ENCODE results near the gene FOXI3. TPM values are rescaled to one million over a fixed set of nuclear protein-coding genes. Genes with fewer than 3 reads are reported as not detected.

FOXI3 gene
- total RNA-seq: not detected
- polyA plus RNA-seq: not detected
- total RNA-seq: 0 to 0.09 (median 0) reads per million in 6 experiments

DNA sequence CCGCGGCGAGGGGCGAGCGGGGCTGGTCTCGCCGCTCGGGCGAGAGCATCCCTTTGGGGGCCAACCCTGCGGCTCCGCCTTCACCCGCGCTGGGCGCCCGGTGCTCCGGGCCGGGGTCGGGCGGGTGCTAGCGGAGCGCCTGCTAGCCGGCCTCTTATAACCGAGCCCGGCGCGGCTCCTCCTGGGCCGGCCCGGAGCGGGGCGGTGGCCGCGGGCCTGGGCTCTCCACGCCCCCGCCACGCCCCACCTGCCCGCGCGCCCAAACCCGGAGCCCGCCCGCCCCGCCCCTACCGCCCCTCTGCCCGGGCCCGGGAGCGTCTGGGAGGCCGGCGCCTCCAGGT, at the start of gene FOXI3:
FOXI3 (minus strand) TSS at position 129 of the 341 bp plus-strand sequence. CDS start 158 bp downstream, outside the sequence.
- peaks cover 0 to 10% (median 3%) of the 10 kb centered on the region in 3 donors for H3K36me3 Mint-ChIP-seq
- peak within 1 kb of the TSS in 1 of 10 donors; percentile 44 for H3K27ac Mint-ChIP-seq
- H3K27me3 Mint-ChIP-seq: peaks cover 35 to 73% (median 61%) of the 10 kb centered on the region in 5 donors
- peak within 1 kb of the TSS; percentile 68 to 87 (median 84) for H3K4me3 Mint-ChIP-seq
- ATAC-seq: peak; percentile 18 to 33
- POLR2A ChIA-PET: no interaction called here
- peak in 1 of 10 donors; percentile 6 for DNase-seq
- H3K9me3 Mint-ChIP-seq: peaks cover 0 to 7% (median 0%) of the 10 kb centered on the region in 9 donors
- H3K4me1 Mint-ChIP-seq: peaks cover 7 to 14% (median 11%) of the 10 kb centered on the region in 4 donors

GRCh38 chr2:88500691-88501090, 48.2 kb upstream of the FOXI3 start:
- H3K27me3 Mint-ChIP-seq: peaks cover 9 to 23% (median 12%) of the 10 kb centered on the region in 5 donors
- POLR2A ChIA-PET: no interaction called here
- H3K9me3 Mint-ChIP-seq: peaks cover 0 to 20% (median 8%) of the 10 kb centered on the region in 9 donors
- no peaks in the 10 kb centered on the region for H3K4me1 Mint-ChIP-seq
- H3K36me3 Mint-ChIP-seq: peaks cover 0 to 17% (median 0%) of the 10 kb centered on the region in 3 donors
- no peak overlapping the region for H3K4me3 Mint-ChIP-seq
- no peak for ATAC-seq
- H3K27ac Mint-ChIP-seq: no peak overlapping the region
- no peak for DNase-seq

- H3K4me1 Mint-ChIP-seq: no peaks in the 10 kb centered on the region
- no peak overlapping the region for H3K27ac Mint-ChIP-seq
- no peak overlapping the region for H3K4me3 Mint-ChIP-seq
- DNase-seq (no peak), ATAC-seq (no peak)
- H3K27me3 Mint-ChIP-seq: peaks cover 9 to 23% (median 12%) of the 10 kb centered on the region in 5 donors
- peaks cover 0 to 17% (median 0%) of the 10 kb centered on the region in 3 donors for H3K36me3 Mint-ChIP-seq
- POLR2A ChIA-PET: no interaction called here
- H3K9me3 Mint-ChIP-seq: peaks cover 0 to 20% (median 8%) of the 10 kb centered on the region in 9 donors
These were observed 46.7 kb upstream of the FOXI3 start for GRCh38 chr2:88499204-88499603.

GRCh38 chr2:88493481-88493880, 41.0 kb upstream of the FOXI3 start:
- Mint-ChIP-seq H3K4me1 (no peaks in the 10 kb centered on the region), H3K27me3 (peaks cover 8 to 24% (median 16%) of the 10 kb centered on the region in 5 donors)

GRCh38 chr2:88492002-88492401, 39.5 kb upstream of the FOXI3 start:
- Mint-ChIP-seq H3K4me3 (no peak overlapping the region), H3K9me3 (no peaks in the 10 kb centered on the region)
- ATAC-seq: no peak

More at GRCh38 chr2:88493481-88493880, 41.0 kb upstream of the FOXI3 start:
- POLR2A ChIA-PET: no interaction called here
- Mint-ChIP-seq H3K4me3 (no peak overlapping the region), H3K36me3 (no peaks in the 10 kb centered on the region), H3K9me3 (peaks cover 0 to 4% (median 0%) of the 10 kb centered on the region in 9 donors), H3K27ac (no peak overlapping the region)
- DNase-seq (no peak), ATAC-seq (no peak)

DNA sequence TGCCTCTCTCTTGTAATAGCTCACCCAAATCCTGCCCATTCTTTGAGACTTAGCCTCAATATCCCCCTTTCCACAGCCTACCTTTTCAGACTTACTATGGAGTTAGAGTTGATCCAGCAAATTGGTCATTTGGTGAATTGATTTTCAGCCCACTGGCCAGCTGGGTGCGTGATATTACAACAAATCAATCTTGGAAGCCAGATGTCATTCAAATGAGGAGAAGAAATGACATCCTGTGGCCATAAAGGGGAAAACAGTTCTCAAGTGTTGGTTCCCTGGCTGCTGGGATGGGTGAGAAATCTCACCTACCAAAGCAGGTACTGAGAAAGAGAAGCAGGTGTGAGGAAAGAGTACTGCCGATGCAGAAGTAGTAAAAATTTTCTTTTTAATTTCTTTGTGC, 36.7 kb upstream of the FOXI3 start:
- DNase-seq (no peak), ATAC-seq (no peak)
- no peaks in the 10 kb centered on the region for H3K36me3 Mint-ChIP-seq
- no peaks in the 10 kb centered on the region for H3K4me1 Mint-ChIP-seq
- POLR2A ChIA-PET: no interaction called here
- no peak overlapping the region for H3K27ac Mint-ChIP-seq
- no peak overlapping the region for H3K4me3 Mint-ChIP-seq
- H3K27me3 Mint-ChIP-seq: peaks cover 7 to 24% (median 10%) of the 10 kb centered on the region in 5 donors
- H3K9me3 Mint-ChIP-seq: no peaks in the 10 kb centered on the region

More at GRCh38 chr2:88492002-88492401, 39.5 kb upstream of the FOXI3 start:
- POLR2A ChIA-PET: no interaction called here
- no peak for DNase-seq
- Mint-ChIP-seq H3K27me3 (peaks cover 8 to 24% (median 13%) of the 10 kb centered on the region in 5 donors), H3K36me3 (no peaks in the 10 kb centered on the region), H3K4me1 (no peaks in the 10 kb centered on the region), H3K27ac (no peak overlapping the region)

DNA sequence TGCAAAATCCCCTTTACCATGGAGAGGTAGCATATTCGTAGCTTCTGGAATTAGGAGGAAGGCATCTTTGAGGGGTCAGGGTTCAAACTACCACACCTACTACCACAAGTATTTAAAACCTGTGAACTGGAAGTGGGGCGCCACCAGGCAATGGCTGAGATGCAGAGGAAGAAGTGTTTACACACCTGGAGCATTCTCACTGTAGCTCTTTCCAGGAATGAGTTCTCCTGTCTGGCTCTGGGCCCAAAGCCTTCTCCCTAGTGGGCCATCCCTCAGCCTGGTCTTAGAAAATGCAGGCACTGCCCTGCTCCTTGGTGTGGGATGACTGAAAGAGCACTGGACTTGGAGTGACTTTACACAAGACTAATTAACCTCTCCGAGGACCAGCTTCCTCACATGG, 30.7 kb upstream of the FOXI3 start:
- Mint-ChIP-seq H3K9me3 (no peaks in the 10 kb centered on the region), H3K4me1 (no peaks in the 10 kb centered on the region), H3K27ac (no peak overlapping the region), H3K27me3 (peaks cover 4 to 20% (median 7%) of the 10 kb centered on the region in 5 donors), H3K4me3 (no peak overlapping the region), H3K36me3 (no peaks in the 10 kb centered on the region)
- no peak for ATAC-seq
- POLR2A ChIA-PET: no interaction called here
- no peak for DNase-seq

- H3K27ac Mint-ChIP-seq: no peak overlapping the region
- H3K27me3 Mint-ChIP-seq: peaks cover 4 to 26% (median 12%) of the 10 kb centered on the region in 5 donors
- no peak overlapping the region for H3K4me3 Mint-ChIP-seq
- no peaks in the 10 kb centered on the region for H3K9me3 Mint-ChIP-seq
- no peaks in the 10 kb centered on the region for H3K36me3 Mint-ChIP-seq
- no peak for ATAC-seq
- H3K4me1 Mint-ChIP-seq: no peaks in the 10 kb centered on the region
- DNase-seq: no peak
- POLR2A ChIA-PET: no interaction called here
These were observed 29.3 kb upstream of the FOXI3 start for GRCh38 chr2:88481691-88482336.

GRCh38 chr2:88472811-88473210, 20.3 kb upstream of the FOXI3 start:
- peaks cover 0 to 17% (median 2%) of the 10 kb centered on the region in 9 donors for H3K9me3 Mint-ChIP-seq
- H3K4me1 Mint-ChIP-seq: no peaks in the 10 kb centered on the region
- H3K4me3 Mint-ChIP-seq: no peak overlapping the region
- no peaks in the 10 kb centered on the region for H3K36me3 Mint-ChIP-seq
- ATAC-seq: no peak
- H3K27me3 Mint-ChIP-seq: peaks cover 7 to 22% (median 15%) of the 10 kb centered on the region in 5 donors
- no peak overlapping the region for H3K27ac Mint-ChIP-seq
- DNase-seq: no peak
- POLR2A ChIA-PET: no interaction called here

DNA sequence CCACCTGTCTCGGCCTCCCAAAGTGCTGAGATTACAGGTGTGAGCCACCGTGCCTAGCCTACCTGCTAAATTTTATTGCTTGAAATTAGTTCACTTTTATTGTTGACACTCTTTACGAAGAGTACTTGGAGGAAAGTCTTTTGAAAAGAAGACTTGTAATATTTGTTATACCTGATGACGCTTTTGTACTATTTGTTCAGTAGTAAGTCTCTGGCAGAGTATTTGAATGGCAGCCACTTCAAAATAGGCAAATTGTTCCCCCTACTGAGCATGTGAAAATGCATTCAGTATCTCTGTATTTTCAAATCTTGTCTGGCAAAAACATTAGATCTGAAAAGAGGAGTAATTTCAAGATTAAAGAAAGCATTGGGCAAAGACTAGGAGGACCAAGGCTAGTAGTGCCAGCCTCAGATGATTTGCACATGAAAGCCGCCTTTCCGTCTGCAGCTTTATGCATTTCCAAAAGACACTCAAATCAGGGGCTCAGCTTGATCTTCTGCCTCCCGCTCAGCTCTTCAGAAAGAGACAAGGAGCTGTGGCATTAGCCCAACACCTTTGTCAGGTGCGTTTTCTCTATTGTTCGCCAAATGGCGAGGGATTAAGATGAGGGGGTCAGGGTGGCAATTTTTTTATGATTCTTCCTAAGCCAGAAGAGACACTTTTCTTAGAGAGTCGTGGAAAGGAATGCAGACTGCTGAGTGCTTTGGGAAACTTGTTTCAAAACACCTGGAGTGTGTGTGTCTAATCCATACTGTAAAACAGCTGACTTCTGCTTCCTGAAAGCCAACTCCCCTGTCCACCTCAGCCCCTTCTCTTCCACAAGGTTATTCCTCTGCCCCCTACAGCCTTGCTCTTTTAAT, 18.8 kb upstream of the FOXI3 start:
- Mint-ChIP-seq H3K4me1 (no peaks in the 10 kb centered on the region), H3K27me3 (peaks cover 9 to 20% (median 15%) of the 10 kb centered on the region in 5 donors), H3K27ac (no peak overlapping the region), H3K4me3 (no peak overlapping the region), H3K36me3 (no peaks in the 10 kb centered on the region), H3K9me3 (peaks cover 0 to 17% (median 2%) of the 10 kb centered on the region in 9 donors)
- DNase-seq: no peak
- POLR2A ChIA-PET: no interaction called here
- ATAC-seq: no peak

GRCh38 chr2:88469202-88470114, 17.0 kb upstream of the FOXI3 start:
- no peak overlapping the region for H3K27ac Mint-ChIP-seq
- no peaks in the 10 kb centered on the region for H3K4me1 Mint-ChIP-seq
- peaks cover under 1 to 19% (median 5%) of the 10 kb centered on the region in 5 donors for H3K27me3 Mint-ChIP-seq
- H3K4me3 Mint-ChIP-seq: no peak overlapping the region
- DNase-seq: no peak
- peaks cover 0 to 17% (median 0%) of the 10 kb centered on the region in 9 donors for H3K9me3 Mint-ChIP-seq
- ATAC-seq: no peak
- H3K36me3 Mint-ChIP-seq: no peaks in the 10 kb centered on the region
- POLR2A ChIA-PET: no interaction called here

GRCh38 chr2:88464153-88464552, 11.7 kb upstream of the FOXI3 start:
- ATAC-seq: no peak
- Mint-ChIP-seq H3K36me3 (no peaks in the 10 kb centered on the region), H3K27me3 (peaks cover 7 to 31% (median 16%) of the 10 kb centered on the region in 5 donors), H3K4me3 (no peak overlapping the region), H3K9me3 (peaks cover 0 to 6% (median 0%) of the 10 kb centered on the region in 9 donors), H3K4me1 (no peaks in the 10 kb centered on the region), H3K27ac (no peak overlapping the region)
- no peak for DNase-seq
- POLR2A ChIA-PET: no interaction called here

Data from naive thymus-derived CD8-positive, alpha-beta T cell (primary cell).